Measurements from ENCODE around the gene HMOX1. TPM values are rescaled to one million over a fixed set of nuclear protein-coding genes. Genes with fewer than 3 reads are reported as not detected.
"Not testable (repeated sequence)": the region's sequence is repeated elsewhere in the genome, so short reads cannot be mapped to it uniquely, and the experiment has no call there.

Gene HMOX1
- total RNA-seq, 2 experiments from 2014 or later: 0.26 to 0.39 TPM

- Mint-ChIP-seq H3K27ac (no peak overlapping the region), H3K36me3 (no peaks in the 10 kb centered on the region), H3K27me3 (peaks cover 32% of the 10 kb centered on the region), H3K4me1 (no peaks in the 10 kb centered on the region), H3K4me3 (no peak overlapping the region), H3K9me3 (no peaks in the 10 kb centered on the region)
- DNase-seq: no peak
Measured at GRCh38 chr22:35363566-35364086, 17.3 kb upstream of the HMOX1 start.

- not testable (repeated sequence) for H3K9me3 Mint-ChIP-seq
Measured at GRCh38 chr22:35364230-35364629, 16.7 kb upstream of the HMOX1 start.

GRCh38 chr22:35367331-35367886 is 13.5 kb upstream of the HMOX1 start:
- Mint-ChIP-seq H3K27me3 (peaks cover 66% of the 10 kb centered on the region), H3K9me3 (peaks cover 4% of the 10 kb centered on the region), H3K27ac (peak overlapping the region; percentile 34), H3K4me3 (no peak overlapping the region), H3K4me1 (peaks cover 3% of the 10 kb centered on the region), H3K36me3 (peaks cover 4% of the 10 kb centered on the region)
- DNase-seq: no peak

More at GRCh38 chr22:35364230-35364629, 16.7 kb upstream of the HMOX1 start:
- H3K4me3 Mint-ChIP-seq, H3K36me3 Mint-ChIP-seq, DNase-seq, H3K27ac Mint-ChIP-seq, H3K4me1 Mint-ChIP-seq: not testable (repeated sequence)
- H3K27me3 Mint-ChIP-seq: peaks cover 38% of the 10 kb centered on the region

GRCh38 chr22:35368386-35368785 is 12.5 kb upstream of the HMOX1 start:
- DNase-seq: no peak
- Mint-ChIP-seq H3K9me3 (peaks cover 4% of the 10 kb centered on the region), H3K27me3 (peaks cover 66% of the 10 kb centered on the region), H3K36me3 (peaks cover 4% of the 10 kb centered on the region), H3K4me1 (peaks cover 3% of the 10 kb centered on the region), H3K4me3 (no peak overlapping the region), H3K27ac (no peak overlapping the region)

GRCh38 chr22:35369996-35370395 is 10.9 kb upstream of the HMOX1 start:
- peaks cover 4% of the 10 kb centered on the region for H3K36me3 Mint-ChIP-seq
- peaks cover 57% of the 10 kb centered on the region for H3K27me3 Mint-ChIP-seq
- peaks cover 3% of the 10 kb centered on the region for H3K4me1 Mint-ChIP-seq
- H3K27ac Mint-ChIP-seq: no peak overlapping the region
- no peak for DNase-seq
- no peak overlapping the region for H3K4me3 Mint-ChIP-seq
- H3K9me3 Mint-ChIP-seq: peaks cover 4% of the 10 kb centered on the region

- H3K27me3 Mint-ChIP-seq: peaks cover 33% of the 10 kb centered on the region
- DNase-seq: no peak
- H3K9me3 Mint-ChIP-seq: peaks cover 4% of the 10 kb centered on the region
- H3K4me3 Mint-ChIP-seq: no peak overlapping the region
- H3K36me3 Mint-ChIP-seq: peaks cover 4% of the 10 kb centered on the region
- no peak overlapping the region for H3K27ac Mint-ChIP-seq
- peaks cover 15% of the 10 kb centered on the region for H3K4me1 Mint-ChIP-seq
Measured at GRCh38 chr22:35373781-35374180, 7.1 kb upstream of the HMOX1 start.

GRCh38 chr22:35375031-35375430 is 5.9 kb upstream of the HMOX1 start:
- Mint-ChIP-seq H3K36me3 (peaks cover 4% of the 10 kb centered on the region), H3K27me3 (peaks cover 24% of the 10 kb centered on the region), H3K27ac (no peak overlapping the region), H3K4me3 (no peak overlapping the region), H3K9me3 (peaks cover 4% of the 10 kb centered on the region), H3K4me1 (peaks cover 15% of the 10 kb centered on the region)
- no peak for DNase-seq

GRCh38 chr22:35375526-35375925 is 5.4 kb upstream of the HMOX1 start:
- H3K4me3 Mint-ChIP-seq: no peak overlapping the region
- H3K36me3 Mint-ChIP-seq: peaks cover 4% of the 10 kb centered on the region
- no peak for DNase-seq
- H3K27me3 Mint-ChIP-seq: peaks cover 24% of the 10 kb centered on the region
- peaks cover 15% of the 10 kb centered on the region for H3K4me1 Mint-ChIP-seq
- H3K27ac Mint-ChIP-seq: no peak overlapping the region
- peaks cover 4% of the 10 kb centered on the region for H3K9me3 Mint-ChIP-seq

GRCh38 chr22:35376728-35377472 is 4.0 kb upstream of the HMOX1 start:
- Mint-ChIP-seq H3K4me3 (no peak overlapping the region), H3K9me3 (peaks cover 3% of the 10 kb centered on the region), H3K36me3 (peaks cover 3% of the 10 kb centered on the region), H3K27ac (no peak overlapping the region), H3K4me1 (peaks cover 20% of the 10 kb centered on the region), H3K27me3 (peaks cover 23% of the 10 kb centered on the region)
- DNase-seq: peak; percentile 12

GRCh38 chr22:35377735-35378134 is 3.2 kb upstream of the HMOX1 start:
- Mint-ChIP-seq H3K27ac (no peak overlapping the region), H3K4me1 (peaks cover 18% of the 10 kb centered on the region), H3K36me3 (no peaks in the 10 kb centered on the region), H3K4me3 (no peak overlapping the region), H3K9me3 (no peaks in the 10 kb centered on the region), H3K27me3 (peaks cover 28% of the 10 kb centered on the region)
- DNase-seq: no peak

GRCh38 chr22:35378621-35379020 is 2.3 kb upstream of the HMOX1 start:
- Mint-ChIP-seq H3K27ac (no peak overlapping the region), H3K4me3 (no peak overlapping the region), H3K36me3 (no peaks in the 10 kb centered on the region), H3K27me3 (peaks cover 37% of the 10 kb centered on the region), H3K4me1 (peaks cover 18% of the 10 kb centered on the region), H3K9me3 (no peaks in the 10 kb centered on the region)
- no peak for DNase-seq

- Mint-ChIP-seq H3K4me1 (peaks cover 18% of the 10 kb centered on the region), H3K9me3 (no peaks in the 10 kb centered on the region), H3K27ac (no peak overlapping the region), H3K36me3 (no peaks in the 10 kb centered on the region), H3K27me3 (peaks cover 45% of the 10 kb centered on the region), H3K4me3 (no peak overlapping the region)
- DNase-seq: no peak
Measured at GRCh38 chr22:35379146-35379993, 1.5 kb upstream of the HMOX1 start.

GRCh38 chr22:35380013-35380412 is 883 bp upstream of the HMOX1 start:
- peaks cover 18% of the 10 kb centered on the region for H3K4me1 Mint-ChIP-seq
- DNase-seq: no peak
- no peaks in the 10 kb centered on the region for H3K36me3 Mint-ChIP-seq

GRCh38 chr22:35381424-35382009 is 621 bp downstream of the HMOX1 start:
- no peaks in the 10 kb centered on the region for H3K36me3 Mint-ChIP-seq
- H3K9me3 Mint-ChIP-seq: no peaks in the 10 kb centered on the region
- H3K4me3 Mint-ChIP-seq: peak overlapping the region; percentile 37
- H3K27me3 Mint-ChIP-seq: peaks cover 57% of the 10 kb centered on the region
- no peak overlapping the region for H3K27ac Mint-ChIP-seq
- DNase-seq: no peak
- H3K4me1 Mint-ChIP-seq: peaks cover 18% of the 10 kb centered on the region

More at GRCh38 chr22:35380013-35380412, 883 bp upstream of the HMOX1 start:
- no peak overlapping the region for H3K27ac Mint-ChIP-seq
- H3K4me3 Mint-ChIP-seq: no peak overlapping the region
- H3K27me3 Mint-ChIP-seq: peaks cover 50% of the 10 kb centered on the region
- H3K9me3 Mint-ChIP-seq: no peaks in the 10 kb centered on the region

- no peak overlapping the region for H3K27ac Mint-ChIP-seq
- peaks cover 6% of the 10 kb centered on the region for H3K4me1 Mint-ChIP-seq
- H3K4me3 Mint-ChIP-seq: no peak overlapping the region
- no peak for DNase-seq
- H3K9me3 Mint-ChIP-seq: no peaks in the 10 kb centered on the region
- H3K36me3 Mint-ChIP-seq: no peaks in the 10 kb centered on the region
- H3K27me3 Mint-ChIP-seq: peaks cover 60% of the 10 kb centered on the region
Measured at GRCh38 chr22:35383679-35384071, 2.8 kb downstream of the HMOX1 start.

Measured in activated naive CD8-positive, alpha-beta T cell treated with anti-CD3 and anti-CD28 coated beads for 36 hours (primary cell).